Endothelial cell of umbilical vein (primary cell): ENCODE data around the gene HHATL. TPM values are rescaled to one million over a fixed set of nuclear protein-coding genes. Genes with fewer than 3 reads are reported as not detected.
"Not testable (repeated sequence)": the region's sequence is repeated elsewhere in the genome, so short reads cannot be mapped to it uniquely, and the experiment has no call there.

ENCODE experiments used
- BruUV-seq: library from RNA; stranded (reverse); fragments of 400-500 nt; replicated peaks from 2 replicates; lab custom pipeline; 2021; lab: Mats Ljungman, UMichigan
- CTCF ChIA-PET: fragments of 300-600, 350-600 bp; sonication (Branson Sonifier 250); formaldehyde crosslinking; loops from one replicate; lab custom pipeline; 2021; ENCODE audit warnings: antibody characterized with exemption, inconsistent platforms; lab: Charles Lee
- POLR2A ChIA-PET: fragments of 300-600, 350-600 bp; sonication (Branson Sonifier 250); formaldehyde crosslinking; loops from one replicate; lab custom pipeline; 2021; ENCODE audit warnings: antibody characterized with exemption, inconsistent platforms; lab: Charles Lee
- DNase-seq: peaks from one replicate; pipeline ENCODE4 v3.0.0-alpha.2; 2011; ENCODE audit warnings: low read depth, low spot score
- FAIRE-seq: peaks from 2 replicates; lab custom pipeline; 2011; peaks lifted over from hg19 to GRCh38; lab: Jason Lieb, UNC
- H2AFZ ChIP-seq: 2 replicates; pipeline ENCODE4 v1.6.0; 2012; ENCODE audit warnings: low read depth, low read length, control low read depth, inconsistent platforms
- H3K27ac ChIP-seq: 2 replicates; pipeline ENCODE4 v1.5.1; 2011; ENCODE audit warnings: low read depth, mild to moderate bottlenecking, control low read depth, low read length, moderate library complexity; ENCODE audit not compliant: insufficient read depth
- H3K27me3 ChIP-seq, 2 experiments: 2 replicates each; pipeline versions ENCODE4 v1.6.0 to v1.6.1; 2011; ENCODE audit warnings: low read length in 2 of 2, mixed read lengths in 1 of 2; ENCODE audit not compliant: control insufficient read depth in 2 of 2, insufficient read depth in 2 of 2
- H3K36me3 ChIP-seq, 2 experiments: 2 replicates in 1 of 2; 3 replicates in 1 of 2; pipeline ENCODE4 v1.5.1; 2011; ENCODE audit warnings: low read length in 2 of 2, mild to moderate bottlenecking in 1 of 2, moderate library complexity in 1 of 2; ENCODE audit not compliant: control insufficient read depth in 2 of 2, insufficient read depth in 2 of 2; ENCODE audit errors: extremely low read depth in 1 of 2
- H3K4me1 ChIP-seq: 3 replicates; pipeline ENCODE4 v1.5.1; 2011; ENCODE audit warnings: mild to moderate bottlenecking, low read length; ENCODE audit not compliant: control insufficient read depth, insufficient read depth; ENCODE audit errors: extremely low read depth
- H3K4me2 ChIP-seq: 2 replicates; pipeline ENCODE4 v1.6.1; 2011; ENCODE audit warnings: low read length, control low read depth, mixed read lengths; ENCODE audit not compliant: insufficient read depth
- H3K4me3 ChIP-seq, 3 experiments: fragments of 200-600 bp in 1 of 3; sonication (generic), shearing (Covaris generic) in 1 of 3; replicated peaks in 1 of 3; 2 replicates each; pipeline ENCODE4 v1.5.1; 2011 to 2016; ENCODE audit warnings: control low read depth in 3 of 3, low read length in 3 of 3, mild to moderate bottlenecking in 2 of 3, inconsistent platforms in 1 of 3, low read depth in 1 of 3, moderate library complexity in 1 of 3; ENCODE audit not compliant: insufficient read depth in 1 of 3
- H3K79me2 ChIP-seq: 2 replicates; pipeline ENCODE4 v1.6.0; 2012; ENCODE audit warnings: low read length, inconsistent platforms; ENCODE audit not compliant: control insufficient read depth, insufficient read depth
- H3K9ac ChIP-seq: replicated peaks from 2 replicates; pipeline ENCODE3; 2011; ENCODE audit warnings: low read length, control low read depth; ENCODE audit not compliant: insufficient read depth; ENCODE audit errors: extremely low read depth
- H3K9me1 ChIP-seq: replicated peaks from 3 replicates; pipeline ENCODE4 v1.6.0; 2011; ENCODE audit warnings: mild to moderate bottlenecking, low read length; ENCODE audit not compliant: control insufficient read depth, insufficient read depth; ENCODE audit errors: extremely low read depth
- H3K9me3 ChIP-seq: replicated peaks from 2 replicates; pipeline ENCODE4 v1.5.1; 2012; ENCODE audit warnings: low read length, inconsistent platforms; ENCODE audit not compliant: control insufficient read depth, insufficient read depth
- H4K20me1 ChIP-seq: replicated peaks from 2 replicates; pipeline ENCODE3; 2011; ENCODE audit warnings: mild to moderate bottlenecking, low read length; ENCODE audit not compliant: control insufficient read depth, insufficient read depth; ENCODE audit errors: extremely low read depth
- EZH2 ChIP-seq: IDR thresholded peaks from 2 replicates; pipeline ENCODE4 v1.6.1; 2012; ENCODE audit warnings: borderline replicate concordance, low read depth, mild to moderate bottlenecking, moderate library complexity, low read length, inconsistent platforms; ENCODE audit not compliant: severe bottlenecking
- FOS ChIP-seq: IDR thresholded peaks from 2 replicates; pipeline ENCODE4 v1.6.1; 2011; ENCODE audit warnings: mild to moderate bottlenecking, low read length, moderate library complexity, borderline replicate concordance; ENCODE audit not compliant: insufficient read depth
- MAX ChIP-seq: IDR thresholded peaks from 2 replicates; pipeline ENCODE4 v1.6.1; 2011; ENCODE audit not compliant: insufficient read depth, insufficient read length
- MYC ChIP-seq: IDR thresholded peaks from one replicate; pipeline ENCODE4 v1.6.1; 2011; ENCODE audit warnings: mild to moderate bottlenecking, low read depth, low read length
- POLR2A ChIP-seq: IDR thresholded peaks from 2 replicates; pipeline ENCODE4 v1.6.1; 2012; ENCODE audit warnings: low read depth, mild to moderate bottlenecking, control low read depth, low read length
- POLR2AphosphoS5 ChIP-seq: IDR thresholded peaks from 2 replicates; pipeline ENCODE4 v1.6.1; 2012; ENCODE audit warnings: low read depth, mild to moderate bottlenecking, control low read depth, low read length, moderate library complexity; ENCODE audit not compliant: insufficient read depth
- dilution Hi-C: fragments of 300-500 bp; cut with MboI; formaldehyde crosslinking; loops from one replicate; pipeline ENCODE4 v1.15.0; 2019; ENCODE audit warnings: low sequenced_read_pairs; ENCODE audit not compliant: extremely low pct_ligation_motif_present
- intact Hi-C: fragments of 100-400 bp; cut with micrococcal nuclease; formaldehyde crosslinking; loops from one replicate; pipeline ENCODE4 v1.10.0; 2022
- polyA plus RNA-seq, 4 experiments: library from polyadenylated mRNA; depleted of rRNA in 3 of 4; stranded (reverse) in 3 of 4; unstranded in 1 of 4; fragments of >200 nt; gene quantifications; 2 replicates each; pipeline versions ENCODE4 v1.2.1 to v1.2.3, GENCODE V29; 2011 to 2012; ENCODE audit warnings: missing spikeins in 1 of 4
- total RNA-seq: library from RNA; stranded (reverse); gene quantifications from 2 replicates; pipeline ENCODE4 v1.2.3, GENCODE V29; 2021
- TF ChIP-seq, protein P1 (sequence below), 2 donors: IDR thresholded peaks; 1 replicate in 1 of 2; 2 replicates in 1 of 2; pipeline ENCODE4 v1.5.1; 2011; ENCODE audit warnings: low read length in 2 of 2, mild to moderate bottlenecking in 2 of 2, moderate library complexity in 2 of 2, control low read depth in 1 of 2, inconsistent platforms in 1 of 2, low read depth in 1 of 2; ENCODE audit not compliant: insufficient read depth in 1 of 2; ENCODE audit errors: extremely low read depth in 1 of 2

HHATL gene
- total and polyA plus RNA-seq, 2 donors (not counting 3 experiments of a cell fraction or from before 2014, with no cell fraction given) = not detected

DNA sequence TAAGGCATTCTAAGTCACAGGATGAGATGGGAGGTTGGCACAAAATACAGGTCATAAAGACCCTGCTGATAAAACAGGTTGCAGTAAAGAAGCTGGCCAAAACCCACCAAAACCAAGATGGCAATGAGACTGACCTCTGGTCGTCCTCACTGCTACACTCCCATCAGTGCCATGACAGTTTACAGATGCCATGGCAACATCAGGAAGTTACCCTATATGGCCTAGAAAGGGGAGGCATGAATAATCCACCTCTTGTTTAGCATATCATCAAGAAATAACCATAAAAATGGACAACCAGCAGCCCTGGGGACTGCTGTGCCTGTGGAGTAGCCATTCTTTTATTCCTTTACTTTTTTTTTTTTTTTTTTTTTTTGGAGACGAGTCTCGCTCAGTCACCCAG, 19.8 kb upstream of the HHATL start:
- BruUV-seq, POLR2A ChIA-PET, H3K4me2 ChIP-seq, H3K9me3 ChIP-seq, H3K9me1 ChIP-seq, dilution Hi-C loops, DNase-seq, H3K4me3 ChIP-seq, H3K9ac ChIP-seq, intact Hi-C loops, H3K36me3 ChIP-seq, H3K79me2 ChIP-seq, H2AFZ ChIP-seq, H3K27ac ChIP-seq, H3K4me1 ChIP-seq, FAIRE-seq, H4K20me1 ChIP-seq: not testable (repeated sequence)
- CTCF ChIA-PET = interaction anchor here (2.1 kb wide), 1 partner anchor 11 kb away, joined by 9 read pairs; no protein-coding TSS in a partner anchor
- H3K27me3 ChIP-seq = peaks cover 6 to 15% of the 10 kb centered on the region in 2 experiments

DNA sequence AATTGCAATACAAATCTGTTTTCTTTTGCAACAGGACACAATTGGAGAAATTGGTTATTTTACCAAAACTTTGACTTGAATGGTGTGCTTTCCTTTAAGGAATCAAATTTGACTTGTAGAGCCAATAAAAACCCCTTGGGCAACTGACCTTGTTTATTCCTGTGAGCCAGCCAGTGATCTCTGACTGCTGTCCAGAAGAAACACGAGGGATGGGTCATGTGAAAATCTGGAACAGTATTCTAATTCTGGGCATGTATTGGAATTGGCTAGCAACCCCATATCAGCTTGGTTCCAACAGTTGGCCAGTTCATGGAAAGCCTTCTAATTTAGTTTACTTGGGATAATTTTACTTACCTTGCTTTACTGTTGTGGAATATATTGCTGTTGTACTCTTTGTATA, 19.1 kb upstream of the HHATL start:
- no peak for DNase-seq
- Histone ChIP-seq H2AFZ (no peak overlapping the region), H3K9me3 (no peaks in the 10 kb centered on the region), H3K4me3 (no peak overlapping the region), H3K27me3 (peaks cover 6 to 14% of the 10 kb centered on the region in 2 experiments), H3K79me2 (no peaks in the 10 kb centered on the region), H4K20me1 (no peaks in the 10 kb centered on the region), H3K4me1 (no peaks in the 10 kb centered on the region), H3K36me3 (no peaks in the 10 kb centered on the region), H3K9ac (no peak overlapping the region), H3K9me1 (no peaks in the 10 kb centered on the region), H3K27ac (no peak overlapping the region), H3K4me2 (no peak overlapping the region)
- ChIA-PET POLR2A (no interaction called here), CTCF (no interaction called here)
- no TSS peak for BruUV-seq
- no peak for FAIRE-seq
- TF ChIP-seq MAX (no peak), MYC (no peak), FOS (no peak), POLR2A (no peak), POLR2AphosphoS5 (no peak), EZH2 (no peak)
- TF ChIP-seq, protein P1, sequence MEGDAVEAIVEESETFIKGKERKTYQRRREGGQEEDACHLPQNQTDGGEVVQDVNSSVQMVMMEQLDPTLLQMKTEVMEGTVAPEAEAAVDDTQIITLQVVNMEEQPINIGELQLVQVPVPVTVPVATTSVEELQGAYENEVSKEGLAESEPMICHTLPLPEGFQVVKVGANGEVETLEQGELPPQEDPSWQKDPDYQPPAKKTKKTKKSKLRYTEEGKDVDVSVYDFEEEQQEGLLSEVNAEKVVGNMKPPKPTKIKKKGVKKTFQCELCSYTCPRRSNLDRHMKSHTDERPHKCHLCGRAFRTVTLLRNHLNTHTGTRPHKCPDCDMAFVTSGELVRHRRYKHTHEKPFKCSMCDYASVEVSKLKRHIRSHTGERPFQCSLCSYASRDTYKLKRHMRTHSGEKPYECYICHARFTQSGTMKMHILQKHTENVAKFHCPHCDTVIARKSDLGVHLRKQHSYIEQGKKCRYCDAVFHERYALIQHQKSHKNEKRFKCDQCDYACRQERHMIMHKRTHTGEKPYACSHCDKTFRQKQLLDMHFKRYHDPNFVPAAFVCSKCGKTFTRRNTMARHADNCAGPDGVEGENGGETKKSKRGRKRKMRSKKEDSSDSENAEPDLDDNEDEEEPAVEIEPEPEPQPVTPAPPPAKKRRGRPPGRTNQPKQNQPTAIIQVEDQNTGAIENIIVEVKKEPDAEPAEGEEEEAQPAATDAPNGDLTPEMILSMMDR (IDR thresholded peaks at IDR 0.05; ENCODE audit: extremely low read depth in 1 of 2, insufficient read depth in 1 of 2, low read depth in 1 of 2, low read length in 2 of 2) = no peak
- intact Hi-C loops (no loop called here), dilution Hi-C loops (no loop called here)
